ENCODE results near the gene SAMD4A.

Gene SAMD4A

GRCh38 chr14:54818201-54819133, 251.5 kb downstream of the SAMD4A start:
- Mint-ChIP-seq H3K4me3 (no peak overlapping the region), H3K27ac (peak overlapping the region; percentile 49), H3K27me3 (ENCODE audit: low read depth, poor library complexity) (peaks cover 11% of the 10 kb centered on the region), H3K4me1 (peaks cover 37% of the 10 kb centered on the region), H3K36me3 (ENCODE audit: low read depth) (no peaks in the 10 kb centered on the region), H3K9me3 (peaks cover 6% of the 10 kb centered on the region)
- TF ChIP-seq CTCF (IDR thresholded peaks at IDR 0.05): no peak
- no peak for DNase-seq

DNA sequence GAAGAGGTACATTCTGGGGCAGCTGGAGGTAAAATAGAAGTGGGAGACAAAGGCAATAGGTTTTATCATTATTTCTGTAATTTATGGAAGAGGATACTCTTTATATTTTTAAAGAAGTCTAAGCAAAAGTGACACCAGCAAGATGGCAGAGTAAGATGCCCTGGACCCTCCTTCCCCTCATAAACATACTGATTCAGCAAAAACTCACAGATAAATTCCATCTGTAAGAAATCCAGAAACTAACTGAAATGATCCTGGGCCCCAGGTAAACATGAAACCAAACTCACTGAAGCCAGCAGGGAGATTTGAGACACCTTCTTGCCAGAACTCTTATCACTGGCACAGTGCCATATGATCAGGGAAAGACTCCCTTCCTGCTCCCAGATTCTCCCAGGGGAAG, 255.8 kb downstream of the SAMD4A start:
- H3K27ac Mint-ChIP-seq: no peak overlapping the region

DNA sequence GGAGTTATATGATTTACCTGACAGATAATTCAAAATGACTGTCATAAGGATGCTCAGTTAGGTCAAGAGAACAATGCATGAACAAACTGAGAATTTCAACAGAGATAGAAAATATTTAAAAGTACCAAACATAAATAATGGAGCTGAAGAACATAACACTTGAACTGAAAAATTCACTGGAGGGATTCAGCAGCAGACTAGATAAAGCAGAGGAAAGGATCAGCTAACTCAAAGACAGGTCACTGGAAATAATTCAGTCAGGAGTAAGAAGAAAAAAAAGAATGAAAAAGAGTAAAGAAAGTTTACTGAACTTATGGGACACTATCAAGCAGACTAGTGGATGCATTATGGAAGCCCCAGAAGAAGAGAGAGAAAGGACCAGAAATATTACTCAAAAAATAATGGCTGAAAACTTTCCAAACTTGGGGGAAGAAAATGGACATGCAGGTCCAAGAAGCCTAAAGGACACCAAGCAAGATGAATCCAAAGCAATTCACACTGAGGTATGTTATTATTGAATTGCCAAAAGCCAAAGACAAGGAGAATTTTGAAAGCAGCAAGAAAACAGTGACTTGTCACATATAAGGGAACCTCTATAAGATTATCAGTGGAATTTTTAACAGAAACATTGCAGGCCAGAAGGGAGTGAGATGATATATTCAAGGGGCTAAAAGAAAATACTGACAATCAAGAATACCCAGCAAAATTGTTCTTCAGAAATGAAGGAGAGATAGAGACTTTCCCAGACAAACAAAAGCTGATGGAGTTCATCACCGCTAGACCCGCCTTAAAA, 257.0 kb downstream of the SAMD4A start:
- no peak overlapping the region for H3K27ac Mint-ChIP-seq
- peaks cover 14% of the 10 kb centered on the region for H3K4me1 Mint-ChIP-seq
- DNase-seq: no peak
- no peaks in the 10 kb centered on the region for H3K36me3 Mint-ChIP-seq (ENCODE audit: low read depth)
- TF ChIP-seq CTCF (IDR thresholded peaks at IDR 0.05): no peak
- H3K9me3 Mint-ChIP-seq: peaks cover 34% of the 10 kb centered on the region
- H3K27me3 Mint-ChIP-seq (ENCODE audit: low read depth, poor library complexity): peaks cover 4% of the 10 kb centered on the region
- no peak overlapping the region for H3K4me3 Mint-ChIP-seq

More for the DNA sequence above, 255.8 kb downstream of the SAMD4A start:
- Mint-ChIP-seq H3K27me3 (ENCODE audit: low read depth, poor library complexity) (peaks cover 4% of the 10 kb centered on the region), H3K4me3 (no peak overlapping the region), H3K4me1 (peaks cover 25% of the 10 kb centered on the region), H3K36me3 (ENCODE audit: low read depth) (no peaks in the 10 kb centered on the region), H3K9me3 (peaks cover 34% of the 10 kb centered on the region)
- TF ChIP-seq CTCF (IDR thresholded peaks at IDR 0.05): no peak
- no peak for DNase-seq

- no peak for TF ChIP-seq CTCF (IDR thresholded peaks at IDR 0.05)
- no peak overlapping the region for H3K27ac Mint-ChIP-seq
- no peaks in the 10 kb centered on the region for H3K4me1 Mint-ChIP-seq
- H3K4me3 Mint-ChIP-seq: no peak overlapping the region
- no peaks in the 10 kb centered on the region for H3K27me3 Mint-ChIP-seq (ENCODE audit: low read depth, poor library complexity)
- no peak for DNase-seq
- H3K36me3 Mint-ChIP-seq (ENCODE audit: low read depth): no peaks in the 10 kb centered on the region
- peaks cover 40% of the 10 kb centered on the region for H3K9me3 Mint-ChIP-seq
These were observed 261.1 kb downstream of the SAMD4A start for GRCh38 chr14:54828037-54828436.

DNA sequence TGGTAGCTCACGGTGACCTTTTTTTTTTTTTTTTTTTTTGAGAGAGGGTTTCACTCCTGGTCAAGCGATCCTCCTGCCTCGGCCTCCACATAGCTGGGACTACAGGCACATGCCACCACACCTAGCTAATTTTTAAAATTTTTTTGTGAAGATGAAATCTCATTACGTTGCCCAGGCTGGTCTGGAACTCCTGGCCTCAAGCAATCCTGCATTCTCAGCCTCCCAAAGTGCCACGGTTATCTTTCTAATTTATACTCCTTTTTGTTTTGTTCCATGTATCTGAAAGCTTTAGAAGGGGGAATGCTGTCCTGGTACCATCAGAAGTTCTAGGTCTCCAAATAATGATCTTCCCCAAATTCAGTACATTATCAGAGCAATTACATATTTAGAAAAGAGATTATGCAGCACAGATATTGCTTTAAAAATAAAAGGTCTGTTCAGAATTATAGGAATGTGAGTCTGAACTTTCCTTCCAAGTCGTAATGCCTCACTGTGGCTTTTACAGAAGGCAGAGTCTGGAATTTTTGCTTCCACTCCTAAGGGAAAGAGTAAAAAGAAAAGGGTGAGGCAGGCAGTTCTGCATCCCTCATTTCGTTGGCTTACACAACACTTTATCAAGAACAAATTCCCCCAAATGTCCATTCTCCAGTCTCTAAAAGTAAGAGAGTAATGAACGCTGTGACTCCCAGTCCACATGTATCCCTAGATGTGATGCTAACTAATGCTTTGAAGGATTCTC, 262.7 kb downstream of the SAMD4A start:
- Mint-ChIP-seq H3K27me3 (ENCODE audit: low read depth, poor library complexity) (no peaks in the 10 kb centered on the region), H3K36me3 (ENCODE audit: low read depth) (no peaks in the 10 kb centered on the region), H3K9me3 (peaks cover 28% of the 10 kb centered on the region), H3K27ac (no peak overlapping the region), H3K4me3 (no peak overlapping the region), H3K4me1 (no peaks in the 10 kb centered on the region)
- no peak for DNase-seq
- no peak for TF ChIP-seq CTCF (IDR thresholded peaks at IDR 0.05)

All from nephron progenitor cell (in vitro differentiated cells).